GM12878 (cell line): ENCODE measurements around the gene CAMK2A. TPM values are rescaled to one million over a fixed set of nuclear protein-coding genes. Genes with fewer than 3 reads are reported as not detected.

ENCODE experiments used
- ATAC-seq: fragments of 200-7000 bp; cut with Tn5 transposase; 3 replicates; pipeline ENCODE4 v1.9.1; 2020; ENCODE audit warnings: mild to moderate bottlenecking, moderate library complexity
- BruUV-seq: library from RNA; stranded (reverse); fragments of 400-500 nt; replicated peaks from 2 replicates; lab custom pipeline; 2021; lab: Mats Ljungman, UMichigan
- CTCF ChIA-PET: fragments of 300-600 bp; sonication (Branson Sonifier 250); formaldehyde crosslinking; extraction: SDS; loops from one replicate; lab custom pipeline; 2021; ENCODE audit warnings: inconsistent platforms; lab: Yijun Ruan, JAX
- POLR2A ChIA-PET: fragments of 350-600 bp; formaldehyde crosslinking; extraction: SDS; loops from one replicate; lab custom pipeline; 2021; ENCODE audit warnings: inconsistent platforms; lab: Charles Lee
- RAD21 ChIA-PET: fragments of 300-600 bp; sonication (Branson Sonifier 250); formaldehyde crosslinking; loops from one replicate; lab custom pipeline; 2023; ENCODE audit warnings: antibody characterized with exemption; ENCODE audit not compliant: unreplicated experiment; lab: Charles Lee
- SMC1A ChIA-PET: fragments of 300-600 bp; sonication (Branson Sonifier 250); formaldehyde crosslinking; loops from one replicate; lab custom pipeline; 2023; ENCODE audit not compliant: unreplicated experiment, uncharacterized antibody; lab: Charles Lee
- DNase-seq: peaks from one replicate; pipeline ENCODE4 v3.0.0-alpha.2; 2011; ENCODE audit warnings: low read depth, low spot score
- FAIRE-seq: peaks from 3 replicates; lab custom pipeline; 2011; peaks lifted over from hg19 to GRCh38; lab: Jason Lieb, UNC
- H2AFZ ChIP-seq: 2 replicates; pipeline ENCODE4 v1.6.0; 2011; ENCODE audit warnings: low read depth, low read length, control low read depth; ENCODE audit not compliant: control insufficient read depth
- H3K27ac ChIP-seq: 2 replicates; pipeline ENCODE4 v1.5.1; 2011; ENCODE audit warnings: control low read depth; ENCODE audit not compliant: control insufficient read depth, insufficient read depth
- H3K27me3 ChIP-seq, 2 experiments: replicated peaks in 1 of 2; 2 replicates each; pipeline versions ENCODE4 v1.6.0 to v1.6.1; 2011; ENCODE audit warnings: low read length in 1 of 2; ENCODE audit not compliant: control insufficient read depth in 2 of 2, insufficient read depth in 2 of 2
- H3K36me3 ChIP-seq, 2 experiments: 2 replicates each; pipeline ENCODE4 v1.5.1; 2011; ENCODE audit warnings: low read length in 1 of 2; ENCODE audit not compliant: control insufficient read depth in 2 of 2, insufficient read depth in 2 of 2
- H3K4me1 ChIP-seq: 2 replicates; pipeline ENCODE4 v1.6.1; 2011; ENCODE audit warnings: mild to moderate bottlenecking, low read length, moderate library complexity, mixed read lengths; ENCODE audit not compliant: control insufficient read depth, insufficient read depth
- H3K4me2 ChIP-seq: 2 replicates; pipeline ENCODE4 v1.6.0; 2011; ENCODE audit warnings: control low read depth; ENCODE audit not compliant: control insufficient read depth, insufficient read depth
- H3K4me3 ChIP-seq: fragments of 200-600 bp; sonication (generic); 2 replicates; pipeline ENCODE4 v1.5.1; 2016
- H3K79me2 ChIP-seq: 2 replicates; pipeline ENCODE4 v1.6.0; 2011; ENCODE audit warnings: low read length; ENCODE audit not compliant: control insufficient read depth, insufficient read depth
- H3K9ac ChIP-seq: 2 replicates; pipeline ENCODE4 v1.8.0; 2011; ENCODE audit warnings: low read length, control low read depth, mixed read lengths; ENCODE audit not compliant: control insufficient read depth, insufficient read depth
- H3K9me3 ChIP-seq: replicated peaks from 3 replicates; pipeline ENCODE4 v1.5.1; 2011; ENCODE audit warnings: mild to moderate bottlenecking, low read length; ENCODE audit not compliant: control insufficient read depth, insufficient read depth
- H4K20me1 ChIP-seq: 2 replicates; pipeline ENCODE4 v1.6.0; 2011; ENCODE audit not compliant: control insufficient read depth, insufficient read depth
- ASH2L ChIP-seq: fragments of 300-600, 200-600 bp; sonication (generic); IDR thresholded peaks from 2 replicates; pipeline ENCODE4 v1.6.1; 2017; ENCODE audit warnings: low read depth, mild to moderate bottlenecking, borderline replicate concordance
- BACH1 ChIP-seq: fragments of 450-650 bp; IDR thresholded peaks from 2 replicates; pipeline ENCODE4 v1.6.1; 2017; ENCODE audit warnings: mild to moderate bottlenecking, borderline replicate concordance
- IKZF2 ChIP-seq, 2 experiments: fragments of 450-650 bp; IDR thresholded peaks; 2 replicates each; pipeline ENCODE4 v1.6.1; 2017; ENCODE audit warnings: mild to moderate bottlenecking in 2 of 2, moderate library complexity in 2 of 2
- KLF5 ChIP-seq: fragments of 450-650 bp; IDR thresholded peaks from 2 replicates; pipeline ENCODE4 v1.6.1; 2014; ENCODE audit warnings: mild to moderate bottlenecking; ENCODE audit not compliant: partially characterized antibody
- LARP7 ChIP-seq: fragments of 450-650 bp; IDR thresholded peaks from 2 replicates; pipeline ENCODE4 v1.6.1; 2017; ENCODE audit warnings: mild to moderate bottlenecking
- MYC ChIP-seq: IDR thresholded peaks from 2 replicates; pipeline ENCODE4 v1.6.1; 2011; ENCODE audit warnings: mild to moderate bottlenecking, low read length, moderate library complexity, inconsistent platforms; ENCODE audit not compliant: insufficient read depth, insufficient replicate concordance, insufficient read length, severe bottlenecking
- NFYA ChIP-seq: IDR thresholded peaks from 2 replicates; pipeline ENCODE4 v1.6.1; 2011; ENCODE audit warnings: low read depth, mild to moderate bottlenecking, low read length, improper control_type of control experiment, borderline replicate concordance
- NFYB ChIP-seq: IDR thresholded peaks from 2 replicates; pipeline ENCODE4 v1.6.1; 2011; ENCODE audit warnings: low read depth, mild to moderate bottlenecking, low read length, improper control_type of control experiment, moderate library complexity; ENCODE audit not compliant: insufficient read depth
- POU2F2 ChIP-seq: IDR thresholded peaks from 3 replicates; pipeline ENCODE4 v1.6.1; 2011; ENCODE audit warnings: low read depth, mild to moderate bottlenecking, low read length, borderline replicate concordance
- SMAD1 ChIP-seq: fragments of 450-650 bp; IDR thresholded peaks from 2 replicates; pipeline ENCODE4 v1.6.1; 2018; ENCODE audit warnings: mild to moderate bottlenecking, low read depth; ENCODE audit not compliant: partially characterized antibody
- SPI1 ChIP-seq: IDR thresholded peaks from 2 replicates; pipeline ENCODE4 v1.6.1; 2011; ENCODE audit warnings: low read depth, mild to moderate bottlenecking, low read length, moderate library complexity, borderline replicate concordance; ENCODE audit not compliant: insufficient read depth
- STAT3 ChIP-seq: IDR thresholded peaks from 2 replicates; pipeline ENCODE4 v1.6.1; 2011; ENCODE audit warnings: low read depth, low read length, improper control_type of control experiment
- ZBTB40 ChIP-seq: fragments of 450-650 bp; IDR thresholded peaks from 2 replicates; pipeline ENCODE4 v1.6.1; 2016; ENCODE audit warnings: mild to moderate bottlenecking, moderate library complexity, borderline replicate concordance
- WGBS: methylation state at CpG from one replicate; pipeline ENCODE4 v1.1.6; 2016; ENCODE audit warnings: low lambda C conversion rate; ENCODE audit not compliant: insufficient replicate concordance, insufficient coverage; ENCODE audit errors: missing lambda C conversion rate; 5-methylcytosine and 5-hydroxymethylcytosine counted together
- in situ Hi-C: fragments of 300-500 bp; cut with MboI; formaldehyde crosslinking; loops from 9 replicates; pipeline ENCODE4 v1.14.3; 2018; ENCODE audit warnings: mixed read lengths
- intact Hi-C: fragments of 100-400 bp; cut with micrococcal nuclease; formaldehyde crosslinking; loops from one replicate; pipeline ENCODE4 v1.14.2; 2022; ENCODE audit not compliant: unreplicated experiment
- polyA plus RNA-seq, 11 experiments: library from polyadenylated mRNA; depleted of rRNA in 4 of 11; unstranded in 6 of 11; stranded (reverse) in 5 of 11; fragments of >200 nt; fragmentation: Nextera tagmentation in 4 of 11; fragmentation: Illumina TruSeq in 1 of 11; extraction: Ambion mirVana in 4 of 11; extraction: Trizol in 1 of 11; gene quantifications; 1 replicate in 1 of 11; 2 replicates in 10 of 11; pipeline versions ENCODE4 v1.2.1 to v1.2.3, GENCODE V29; 2011 to 2016; ENCODE audit warnings: inconsistent platforms in 2 of 11, missing spikeins in 2 of 11, low read depth in 1 of 11
- total RNA-seq, 4 experiments: library from RNA; depleted of rRNA in 3 of 4; stranded (reverse); fragments of >200 nt in 3 of 4; fragmentation: Illumina TruSeq in 1 of 4; extraction: Trizol in 1 of 4; gene quantifications; 2 replicates each; pipeline versions ENCODE4 v1.2.1 to v1.2.3, GENCODE V29; 2013 to 2021
- TF ChIP-seq, protein P1 (sequence below): IDR thresholded peaks from 2 replicates; pipeline ENCODE4 v1.6.1; 2012; ENCODE audit warnings: low read depth, low read length, improper control_type of control experiment
- TF ChIP-seq, protein P2 (sequence below): IDR thresholded peaks from 2 replicates; pipeline ENCODE4 v1.6.1; 2011; ENCODE audit warnings: low read depth, mild to moderate bottlenecking, low read length, moderate library complexity, borderline replicate concordance; ENCODE audit errors: extremely low read depth
- TF ChIP-seq, protein P3 (sequence below): IDR thresholded peaks from 2 replicates; pipeline ENCODE4 v1.6.1; 2011; ENCODE audit warnings: borderline replicate concordance, low read depth, mild to moderate bottlenecking, moderate library complexity, mixed read lengths, low read length; ENCODE audit not compliant: insufficient read depth; ENCODE audit errors: extremely low read length

CAMK2A gene
- total and polyA plus RNA-seq, 10 of the 15 experiments (the other 5 are each of a cell fraction or from before 2014, with no cell fraction given) = 0.11 TPM; not detected in 9

DNA sequence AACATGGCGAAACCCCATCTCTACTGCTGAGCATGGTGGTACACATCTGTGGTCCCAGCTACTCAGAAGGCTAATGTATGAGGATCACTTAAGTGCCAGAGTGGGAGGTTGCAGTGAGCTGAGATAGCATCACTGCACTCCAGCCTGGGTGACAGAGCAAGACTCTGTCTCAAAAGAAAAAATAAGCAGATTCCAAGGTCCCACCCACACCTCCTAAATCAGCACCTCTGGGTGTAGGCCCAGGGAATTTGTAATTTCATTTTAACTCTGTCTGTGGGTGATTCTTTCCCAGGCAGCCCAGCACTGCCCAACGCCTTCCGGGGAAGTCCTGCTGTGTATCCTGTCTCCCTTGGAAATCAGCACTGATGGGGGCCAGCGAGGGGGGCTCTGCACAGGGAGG, 12.5 kb downstream of the CAMK2A start:
- Histone ChIP-seq H3K27ac (no peak overlapping the region), H3K36me3 (no peaks in the 10 kb centered on the region), H3K27me3 (peaks cover 9 to 10% of the 10 kb centered on the region in 2 experiments), H4K20me1 (no peaks in the 10 kb centered on the region; the same call in 1 of the 2 replicates), H2AFZ (no peak overlapping the region), H3K9me3 (no peaks in the 10 kb centered on the region), H3K79me2 (no peaks in the 10 kb centered on the region), H3K4me3 (no peak overlapping the region), H3K4me2 (no peak overlapping the region), H3K9ac (no peak overlapping the region), H3K4me1 (no peaks in the 10 kb centered on the region)
- DNase-seq = no peak
- in situ Hi-C loops (no loop called here), intact Hi-C loops (no loop called here)
- CTCF ChIA-PET = interaction anchor here (0.7 to 1.3 kb wide), 2 partner anchors 30 to 74 kb away, joined by 3 read pairs; no protein-coding TSS in a partner anchor
- no TSS peak for BruUV-seq
- ATAC-seq = no peak
- SMC1A ChIA-PET = interaction anchor here (0.7 kb wide), 1 partner anchor 72 kb away, joined by 3 read pairs; no protein-coding TSS in a partner anchor
- WGBS = 31% methylated on average over 4 of the region's 4 CpGs
- POLR2A ChIA-PET = no interaction called here
- no peak for FAIRE-seq
- TF ChIP-seq NFYB = no peak
- no peak for TF ChIP-seq LARP7
- TF ChIP-seq KLF5 = no peak
- no peak for TF ChIP-seq STAT3
- TF ChIP-seq SPI1 = no peak
- no peak for TF ChIP-seq BACH1
- no peak for TF ChIP-seq MYC
- no peak for TF ChIP-seq ZBTB40
- TF ChIP-seq, protein P1, sequence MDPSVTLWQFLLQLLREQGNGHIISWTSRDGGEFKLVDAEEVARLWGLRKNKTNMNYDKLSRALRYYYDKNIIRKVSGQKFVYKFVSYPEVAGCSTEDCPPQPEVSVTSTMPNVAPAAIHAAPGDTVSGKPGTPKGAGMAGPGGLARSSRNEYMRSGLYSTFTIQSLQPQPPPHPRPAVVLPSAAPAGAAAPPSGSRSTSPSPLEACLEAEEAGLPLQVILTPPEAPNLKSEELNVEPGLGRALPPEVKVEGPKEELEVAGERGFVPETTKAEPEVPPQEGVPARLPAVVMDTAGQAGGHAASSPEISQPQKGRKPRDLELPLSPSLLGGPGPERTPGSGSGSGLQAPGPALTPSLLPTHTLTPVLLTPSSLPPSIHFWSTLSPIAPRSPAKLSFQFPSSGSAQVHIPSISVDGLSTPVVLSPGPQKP = no peak
- TF ChIP-seq, protein P2, sequence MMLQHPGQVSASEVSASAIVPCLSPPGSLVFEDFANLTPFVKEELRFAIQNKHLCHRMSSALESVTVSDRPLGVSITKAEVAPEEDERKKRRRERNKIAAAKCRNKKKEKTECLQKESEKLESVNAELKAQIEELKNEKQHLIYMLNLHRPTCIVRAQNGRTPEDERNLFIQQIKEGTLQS = no peak
- TF ChIP-seq NFYA = no peak
- no peak for TF ChIP-seq POU2F2
- TF ChIP-seq IKZF2 (IDR thresholded peaks at IDR 0.05) = no peak
- no peak for TF ChIP-seq ASH2L
- TF ChIP-seq, protein P3, sequence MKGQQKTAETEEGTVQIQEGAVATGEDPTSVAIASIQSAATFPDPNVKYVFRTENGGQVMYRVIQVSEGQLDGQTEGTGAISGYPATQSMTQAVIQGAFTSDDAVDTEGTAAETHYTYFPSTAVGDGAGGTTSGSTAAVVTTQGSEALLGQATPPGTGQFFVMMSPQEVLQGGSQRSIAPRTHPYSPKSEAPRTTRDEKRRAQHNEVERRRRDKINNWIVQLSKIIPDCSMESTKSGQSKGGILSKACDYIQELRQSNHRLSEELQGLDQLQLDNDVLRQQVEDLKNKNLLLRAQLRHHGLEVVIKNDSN = no peak
- TF ChIP-seq SMAD1 = no peak
- RAD21 ChIA-PET = interaction anchor here (1.3 kb wide), 1 partner anchor 10 kb away, joined by 3 read pairs; no protein-coding TSS in a partner anchor
